Renal pelvis (tissue), 4 donors: ENCODE results near the gene LKAAEAR1. TPM values are rescaled to one million over a fixed set of nuclear protein-coding genes. Genes with fewer than 3 reads are reported as not detected.

Experiments used
- DNase-seq: peaks from one replicate; pipeline ENCODE4 v3.0.0-alpha.2; 2013
- polyA plus RNA-seq, 3 donors: library from polyadenylated mRNA; unstranded; fragments of 120-200 nt; gene quantifications; one replicate each; pipeline ENCODE4 v1.2.1, GENCODE V29; 2013; ENCODE audit not compliant: insufficient read length in 3 of 3

Gene LKAAEAR1
- polyA plus RNA-seq, 3 donors, result 0.36 TPM; not detected in 1

- DNase-seq, result no peak
Measured at GRCh38 chr20:64112691-64113443, 28.7 kb upstream of the LKAAEAR1 start.

- no peak for DNase-seq
Measured at GRCh38 chr20:64111841-64112641, 27.8 kb upstream of the LKAAEAR1 start.

- DNase-seq, result no peak
Measured at GRCh38 chr20:64110411-64111068, 26.3 kb upstream of the LKAAEAR1 start.

- no peak for DNase-seq
Measured at GRCh38 chr20:64109831-64110391, 25.7 kb upstream of the LKAAEAR1 start.

GRCh38 chr20:64108731-64109681, 24.8 kb upstream of the LKAAEAR1 start:
- no peak for DNase-seq

- no peak for DNase-seq
Measured at GRCh38 chr20:64107736-64108457, 23.7 kb upstream of the LKAAEAR1 start.

GRCh38 chr20:64106981-64107735, 23.0 kb upstream of the LKAAEAR1 start, which contains the start of gene NPBWR2:
Gene NPBWR2 (minus strand): TSS chr20:64107565. CDS start chr20:64106831, 734 bp downstream.
- no peak for DNase-seq

GRCh38 chr20:64106435-64106961, 22.3 kb upstream of the LKAAEAR1 start:
- DNase-seq, result no peak

GRCh38 chr20:64105846-64106434, 21.7 kb upstream of the LKAAEAR1 start:
- no peak for DNase-seq

- DNase-seq, result no peak
Measured at GRCh38 chr20:64104667-64105451, 20.7 kb upstream of the LKAAEAR1 start.

- no peak for DNase-seq
Measured at GRCh38 chr20:64103871-64104666, 19.9 kb upstream of the LKAAEAR1 start.

- DNase-seq, result peak; percentile 62
Measured at GRCh38 chr20:64102647-64103354, 18.6 kb upstream of the LKAAEAR1 start.

GRCh38 chr20:64101731-64102621, 17.8 kb upstream of the LKAAEAR1 start:
- DNase-seq, result no peak

GRCh38 chr20:64100946-64101688, 16.9 kb upstream of the LKAAEAR1 start:
- no peak for DNase-seq

GRCh38 chr20:64100566-64100888, 16.3 kb upstream of the LKAAEAR1 start:
- no peak for DNase-seq
